HepG2 (cell line): ENCODE measurements around the gene CPLX3.

Experiments used
- ATF3 ChIP-seq: sonication (generic); formaldehyde crosslinking; IDR thresholded peaks from 2 replicates; pipeline ENCODE4 v1.4.0; 2020; ENCODE audit warnings: missing genetic modification reagents
- ATF4 ChIP-seq, 2 experiments: fragments of 450-650 bp in 1 of 2; sonication (generic) in 1 of 2; formaldehyde crosslinking; IDR thresholded peaks; 2 replicates each; pipeline versions ENCODE4 v1.5.0 to v1.8.0; 2020 to 2022; ENCODE audit warnings: mild to moderate bottlenecking in 1 of 2, missing genetic modification reagents in 1 of 2
- HES4 ChIP-seq: sonication (generic); formaldehyde crosslinking; IDR thresholded peaks from 2 replicates; pipeline ENCODE4 v1.9.0; 2021; ENCODE audit warnings: mild to moderate bottlenecking, missing genetic modification reagents, borderline replicate concordance
- KAT7 ChIP-seq: IDR thresholded peaks from 2 replicates; pipeline ENCODE4 v1.6.1; 2018; ENCODE audit warnings: borderline replicate concordance, missing compliant biosample characterization
- MYC ChIP-seq: sonication (generic); formaldehyde crosslinking; IDR thresholded peaks from 2 replicates; pipeline ENCODE4 v1.9.0; 2021; ENCODE audit warnings: missing genetic modification reagents, borderline replicate concordance
- NR2F1 ChIP-seq, 2 experiments: fragments of 450-650 bp in 1 of 2; formaldehyde crosslinking in 1 of 2; IDR thresholded peaks; 2 replicates each; pipeline versions ENCODE4 v1.5.0 to v1.6.1; 2016 to 2020; ENCODE audit warnings: mild to moderate bottlenecking in 1 of 2, missing compliant biosample characterization in 1 of 2, missing genetic modification reagents in 1 of 2, moderate library complexity in 1 of 2
- PHF8 ChIP-seq: sonication (generic); formaldehyde crosslinking; IDR thresholded peaks from 2 replicates; pipeline ENCODE4 v1.5.0; 2020; ENCODE audit warnings: missing genetic modification reagents
- RBFOX2 ChIP-seq: fragments of 200-400 bp; formaldehyde crosslinking; IDR thresholded peaks from 2 replicates; pipeline ENCODE4 v1.6.1; 2017; ENCODE audit warnings: low read depth, mild to moderate bottlenecking, low read length
- TAF1 ChIP-seq: sonication (generic); formaldehyde crosslinking; IDR thresholded peaks from 2 replicates; pipeline ENCODE4 v1.4.0; 2020; ENCODE audit warnings: missing genetic modification reagents
- TCF12 ChIP-seq, 2 experiments: fragments of 450-650 bp in 1 of 2; sonication (generic) in 1 of 2; formaldehyde crosslinking in 1 of 2; IDR thresholded peaks; 2 replicates each; pipeline versions ENCODE4 v1.6.1 to v1.8.0; 2017 to 2022; ENCODE audit warnings: antibody characterized with exemption in 1 of 2, mild to moderate bottlenecking in 1 of 2, missing genetic modification reagents in 1 of 2, moderate library complexity in 1 of 2
- ZNF274 ChIP-seq: sonication (generic); formaldehyde crosslinking; IDR thresholded peaks from 2 replicates; pipeline ENCODE4 v1.5.1; 2020; ENCODE audit warnings: mild to moderate bottlenecking, missing genetic modification reagents
- ZNF577 ChIP-seq: sonication (generic); formaldehyde crosslinking; IDR thresholded peaks from 2 replicates; pipeline ENCODE4 v1.4.0; 2020; ENCODE audit warnings: mild to moderate bottlenecking, low read depth, missing genetic modification reagents, borderline replicate concordance
- ZSCAN21 ChIP-seq: sonication (generic); formaldehyde crosslinking; IDR thresholded peaks from 2 replicates; pipeline ENCODE4 v1.8.0; 2022; ENCODE audit warnings: mild to moderate bottlenecking, missing genetic modification reagents, moderate library complexity, borderline replicate concordance
- ZSCAN31 ChIP-seq: sonication (generic); formaldehyde crosslinking; IDR thresholded peaks from 2 replicates; pipeline ENCODE4 v1.5.0; 2020; ENCODE audit warnings: low read depth, mild to moderate bottlenecking, missing genetic modification reagents

GRCh38 chr15:74845208-74845568 lies 18.8 kb downstream of the CPLX3 start:
- TF ChIP-seq ATF3 (no peak), TAF1 (no peak), KAT7 (CRISPR knock-in tag) (no peak), PHF8 (CRISPR knock-in tag) (no peak), MYC (CRISPR knock-in tag) (no peak), ZNF274 (no peak), TCF12 (IDR thresholded peaks at IDR 0.05) (no peak), TCF12 (CRISPR knock-in tag; IDR thresholded peaks at IDR 0.05) (no peak), HES4 (CRISPR knock-in tag) (no peak), RBFOX2 (no peak), ZSCAN31 (CRISPR knock-in tag) (no peak), NR2F1 (CRISPR knock-in tag; IDR thresholded peaks at IDR 0.05) (no peak), ATF4 (CRISPR knock-in tag; IDR thresholded peaks at IDR 0.05) (no peak), ZSCAN21 (CRISPR knock-in tag) (no peak), ZNF577 (no peak)
